ENCODE measurements around the gene ITGAL. TPM values are rescaled to one million over a fixed set of nuclear protein-coding genes. Genes with fewer than 3 reads are reported as not detected.
A peak's percentile ranks its signal among the peaks of the same experiment; 100 is the strongest.

Gene ITGAL
- total and polyA plus RNA-seq, 10 donors, result 26.6 to 212 (median 130) TPM

DNA sequence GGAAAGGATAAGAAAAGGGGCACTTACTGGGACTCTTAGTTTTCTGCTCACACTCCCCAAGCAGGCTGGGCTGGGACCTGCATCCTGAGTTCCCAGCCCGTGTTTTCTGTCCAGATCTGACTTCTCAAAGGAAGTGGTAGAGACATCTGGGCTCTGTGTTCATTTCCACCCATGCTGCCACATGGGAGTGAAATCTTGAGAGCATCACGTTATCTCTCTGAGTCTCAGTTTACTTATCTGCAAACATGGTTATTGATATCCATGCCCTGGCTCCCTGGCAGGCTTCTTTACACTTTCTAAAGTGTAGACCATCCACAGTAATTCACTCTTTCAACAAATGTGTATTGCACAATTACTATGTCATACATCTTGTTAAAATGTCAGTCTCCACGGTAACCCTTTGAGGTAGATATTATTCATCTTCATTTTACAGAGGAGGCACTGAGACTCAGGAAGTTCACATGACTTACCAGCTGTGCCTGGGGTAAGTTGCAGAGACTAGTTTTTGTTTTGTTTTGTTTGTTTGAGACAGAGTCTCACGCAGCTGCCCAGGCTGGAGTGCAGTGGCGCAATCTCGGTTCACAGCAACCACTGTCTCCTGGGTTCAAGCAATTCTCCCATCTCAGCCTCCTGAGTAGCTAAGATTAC is 95.6 kb downstream of the ITGAL start:
- intact Hi-C loops (cut with DNase I; ENCODE audit: low total_unique reads), result no loop called here
- WGBS, 5 donors, result 15 to 30% (median 25%) methylated on average over 6 of the region's 6 CpGs
- Histone ChIP-seq H3K27me3 (replicated peaks in 1 of 7) (no peaks in the 10 kb centered on the region), H3K9me3 (no peaks in the 10 kb centered on the region), H3K36me3 (peaks cover 0 to 5% (median 2%) of the 10 kb centered on the region in 6 donors), H3K27ac (peak overlapping the region; percentile 58 to 99 (median 73)), H3K4me1 (peaks cover 26 to 55% (median 47%) of the 10 kb centered on the region in 6 donors), H3K4me3 (peak overlapping the region in 1 of 8 donors; percentile 38)
- peak; percentile 81 for DNase-seq
- TF ChIP-seq POLR2A (IDR thresholded peaks at IDR 0.05), result peak in 1 of 3 donors; percentile 24
- TF ChIP-seq POLR2AphosphoS5 (IDR thresholded peaks at IDR 0.05), result peak in 2 of 3 donors; percentile 33 to 73
- TF ChIP-seq, protein P1, sequence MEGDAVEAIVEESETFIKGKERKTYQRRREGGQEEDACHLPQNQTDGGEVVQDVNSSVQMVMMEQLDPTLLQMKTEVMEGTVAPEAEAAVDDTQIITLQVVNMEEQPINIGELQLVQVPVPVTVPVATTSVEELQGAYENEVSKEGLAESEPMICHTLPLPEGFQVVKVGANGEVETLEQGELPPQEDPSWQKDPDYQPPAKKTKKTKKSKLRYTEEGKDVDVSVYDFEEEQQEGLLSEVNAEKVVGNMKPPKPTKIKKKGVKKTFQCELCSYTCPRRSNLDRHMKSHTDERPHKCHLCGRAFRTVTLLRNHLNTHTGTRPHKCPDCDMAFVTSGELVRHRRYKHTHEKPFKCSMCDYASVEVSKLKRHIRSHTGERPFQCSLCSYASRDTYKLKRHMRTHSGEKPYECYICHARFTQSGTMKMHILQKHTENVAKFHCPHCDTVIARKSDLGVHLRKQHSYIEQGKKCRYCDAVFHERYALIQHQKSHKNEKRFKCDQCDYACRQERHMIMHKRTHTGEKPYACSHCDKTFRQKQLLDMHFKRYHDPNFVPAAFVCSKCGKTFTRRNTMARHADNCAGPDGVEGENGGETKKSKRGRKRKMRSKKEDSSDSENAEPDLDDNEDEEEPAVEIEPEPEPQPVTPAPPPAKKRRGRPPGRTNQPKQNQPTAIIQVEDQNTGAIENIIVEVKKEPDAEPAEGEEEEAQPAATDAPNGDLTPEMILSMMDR (IDR thresholded peaks at IDR 0.05 in 8 of 11, conservative IDR thresholded peaks at IDR 0.05 in 3 of 11), result no peak

DNA sequence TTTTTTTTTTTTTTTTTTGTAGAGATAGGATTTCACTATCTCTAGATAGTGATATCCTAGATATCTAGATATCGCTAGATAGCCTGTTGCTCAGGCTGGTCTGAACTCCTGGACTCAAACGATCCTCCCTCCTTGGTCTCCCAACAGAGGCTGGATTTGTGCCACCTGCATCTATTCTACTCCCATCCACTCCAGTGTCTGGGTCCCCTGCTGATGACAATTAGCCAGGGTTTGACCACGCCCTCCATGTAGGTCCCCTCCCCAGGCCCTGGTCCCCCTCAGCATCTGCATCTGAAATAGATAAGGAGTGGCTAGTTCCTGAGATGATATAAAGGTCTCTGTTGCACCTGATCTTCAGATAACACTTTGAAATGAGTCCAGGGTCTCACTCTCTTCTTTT is 96.7 kb downstream of the ITGAL start:
- Histone ChIP-seq H3K27me3 (replicated peaks in 1 of 7) (no peaks in the 10 kb centered on the region), H3K4me3 (no peak overlapping the region), H3K9me3 (no peaks in the 10 kb centered on the region), H3K36me3 (peaks cover 0 to 5% (median 2%) of the 10 kb centered on the region in 6 donors), H3K27ac (peak overlapping the region; percentile 58 to 99 (median 84)), H3K4me1 (peaks cover 26 to 62% (median 47%) of the 10 kb centered on the region in 6 donors)
- intact Hi-C loops (cut with DNase I; ENCODE audit: low total_unique reads), result no loop called here
- TF ChIP-seq, protein P1 (IDR thresholded peaks at IDR 0.05 in 8 of 11, conservative IDR thresholded peaks at IDR 0.05 in 3 of 11), result no peak
- no peak for TF ChIP-seq POLR2AphosphoS5 (IDR thresholded peaks at IDR 0.05)
- TF ChIP-seq POLR2A (IDR thresholded peaks at IDR 0.05), result no peak
- DNase-seq, result no peak
- WGBS, 5 donors, result 87 to 98% (median 96%) methylated on average over 3 of the region's 3 CpGs

DNA sequence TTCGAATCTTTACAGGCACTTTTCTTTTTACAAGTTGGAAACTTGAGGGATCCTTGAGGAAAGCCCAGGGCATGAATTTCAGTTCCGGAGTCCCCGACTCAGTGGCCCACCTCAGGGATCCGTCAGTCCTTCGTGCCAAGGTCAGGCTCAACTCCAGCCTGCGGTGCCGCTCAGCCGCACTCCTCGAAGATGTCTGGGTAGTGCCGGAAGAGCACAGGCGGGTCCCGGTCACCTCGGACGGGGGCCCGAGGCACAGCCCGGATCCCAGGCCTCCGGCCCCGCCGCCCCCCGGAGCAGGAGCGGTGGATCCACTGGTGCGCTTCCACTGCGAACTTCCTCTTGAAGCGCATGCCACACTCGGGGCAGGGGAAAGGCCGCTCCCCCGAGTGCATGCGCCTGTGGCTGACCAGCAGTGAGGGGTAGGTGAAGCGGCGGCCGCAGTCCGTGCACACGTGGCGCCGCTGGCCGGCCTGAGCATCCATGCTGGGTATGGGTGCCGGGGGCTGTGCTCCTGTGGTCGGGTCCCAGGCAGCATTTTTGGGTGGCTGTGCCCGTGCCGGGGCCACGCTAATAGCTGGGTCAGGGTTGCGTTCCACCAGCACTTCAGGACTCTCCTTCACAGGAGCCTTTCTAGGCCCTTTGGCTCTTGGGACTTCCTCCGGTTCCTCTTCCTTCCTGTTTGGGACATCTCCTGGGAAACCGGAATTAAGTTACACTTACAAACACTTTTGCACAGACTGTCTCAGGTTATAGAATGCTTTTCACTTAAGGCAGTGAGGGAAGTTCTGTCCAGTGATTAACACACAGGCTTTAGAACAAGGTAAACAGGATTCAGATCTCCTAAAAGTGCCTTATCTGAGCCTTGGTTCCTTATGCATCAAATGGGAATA is 97.4 kb downstream of the ITGAL start:
- peak overlapping the region in 7 of 8 donors; percentile 93 to 100 (median 99) for H3K27ac ChIP-seq
- TF ChIP-seq POLR2AphosphoS5 (IDR thresholded peaks at IDR 0.05), result peak in 1 of 3 donors; percentile 53
- TF ChIP-seq, protein P1 (IDR thresholded peaks at IDR 0.05 in 8 of 11, conservative IDR thresholded peaks at IDR 0.05 in 3 of 11), result no peak
- no peak for TF ChIP-seq POLR2A (IDR thresholded peaks at IDR 0.05)
- DNase-seq, result peak; percentile 81

More for the DNA sequence above, 97.4 kb downstream of the ITGAL start:
- peak overlapping the region in 6 of 8 donors; percentile 57 to 76 (median 68) for H3K4me3 ChIP-seq
- peaks cover 0 to 5% (median 2%) of the 10 kb centered on the region in 6 donors for H3K36me3 ChIP-seq
- no peaks in the 10 kb centered on the region for H3K27me3 ChIP-seq (replicated peaks in 1 of 7)
- 76 to 89% (median 82%) methylated on average over 20 to 44 of the region's 44 CpGs for WGBS, 5 donors
- H3K9me3 ChIP-seq, result no peaks in the 10 kb centered on the region
- intact Hi-C loops (cut with DNase I; ENCODE audit: low total_unique reads), result no loop called here
- peaks cover 26 to 62% (median 47%) of the 10 kb centered on the region in 6 donors for H3K4me1 ChIP-seq
